Activated CD8-positive, alpha-beta memory T cell treated with anti-CD3 and anti-CD28 coated beads, Interleukin-2, amount 50 U/mL, for 24 hours (primary cell): ENCODE data around the gene MYOG.

Source experiments
- DNase-seq: peaks from one replicate; pipeline ENCODE4 v3.0.0-alpha.2; 2020; ENCODE audit errors: extremely low read depth

MYOG gene

DNA sequence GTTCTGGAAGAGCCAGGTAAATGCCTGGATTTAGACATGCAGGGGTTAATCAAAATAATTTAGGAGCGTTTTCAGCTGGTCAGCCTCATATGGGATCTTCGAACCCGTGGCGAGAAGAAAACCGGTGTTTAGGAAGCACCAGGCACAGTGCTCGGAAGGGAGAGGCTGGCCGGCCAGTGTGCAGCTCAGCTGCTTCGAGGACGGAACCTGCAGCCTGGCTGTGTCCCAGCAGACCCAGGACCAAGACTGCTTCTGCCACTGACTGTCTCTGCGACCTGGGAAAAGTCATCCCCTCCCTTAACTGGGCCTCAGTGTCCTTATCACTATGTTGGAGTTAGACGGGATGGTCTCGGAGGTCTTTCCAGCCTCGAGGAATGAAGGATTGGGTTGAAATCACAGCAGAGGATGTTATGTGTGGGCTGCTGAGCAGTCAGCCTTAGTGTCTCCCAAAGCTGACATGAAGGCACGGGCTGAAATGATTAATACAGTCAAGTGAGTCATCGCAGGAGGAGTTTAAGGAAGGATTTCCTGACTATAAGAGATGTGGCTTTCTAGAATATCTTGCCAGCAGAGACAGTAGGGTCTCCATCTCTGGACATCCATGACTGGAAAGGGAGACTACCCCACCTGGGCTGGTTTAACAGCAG is 38.7 kb downstream of the MYOG start:
- DNase-seq, result no peak

DNA sequence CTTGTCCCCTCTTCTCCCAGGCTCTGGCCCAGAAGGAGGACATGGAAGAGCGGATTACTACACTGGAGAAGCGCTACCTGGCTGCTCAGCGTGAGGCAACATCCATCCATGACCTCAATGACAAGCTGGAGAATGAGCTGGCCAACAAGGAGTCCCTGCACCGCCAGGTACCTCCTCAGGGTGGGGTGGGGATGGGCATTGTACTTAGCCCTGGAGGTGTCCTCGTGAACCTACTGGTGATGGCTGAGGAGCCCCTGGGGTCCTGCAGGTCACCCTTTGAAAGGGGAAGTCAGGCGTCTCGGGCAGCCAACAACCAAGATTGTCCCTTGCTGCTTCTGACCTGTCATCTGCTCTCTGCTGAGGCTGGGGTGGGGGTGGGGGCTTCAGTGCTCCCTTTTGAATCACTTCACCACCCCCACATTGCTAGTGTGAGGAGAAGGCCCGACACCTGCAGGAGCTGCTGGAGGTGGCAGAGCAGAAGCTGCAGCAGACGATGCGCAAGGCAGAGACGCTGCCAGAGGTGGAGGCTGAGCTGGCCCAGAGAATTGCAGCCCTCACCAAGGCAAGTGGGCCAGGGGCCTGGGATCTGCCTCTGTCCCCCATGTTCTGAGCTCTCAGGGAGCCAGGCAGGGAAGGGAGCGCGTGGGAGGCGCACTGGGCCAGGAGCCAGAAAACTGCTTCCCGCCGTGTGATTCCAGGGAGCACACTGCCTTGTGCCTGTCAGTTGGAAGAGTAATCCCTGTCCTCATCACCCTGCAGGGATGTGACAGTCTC is 39.8 kb downstream of the MYOG start:
- no peak for DNase-seq

DNA sequence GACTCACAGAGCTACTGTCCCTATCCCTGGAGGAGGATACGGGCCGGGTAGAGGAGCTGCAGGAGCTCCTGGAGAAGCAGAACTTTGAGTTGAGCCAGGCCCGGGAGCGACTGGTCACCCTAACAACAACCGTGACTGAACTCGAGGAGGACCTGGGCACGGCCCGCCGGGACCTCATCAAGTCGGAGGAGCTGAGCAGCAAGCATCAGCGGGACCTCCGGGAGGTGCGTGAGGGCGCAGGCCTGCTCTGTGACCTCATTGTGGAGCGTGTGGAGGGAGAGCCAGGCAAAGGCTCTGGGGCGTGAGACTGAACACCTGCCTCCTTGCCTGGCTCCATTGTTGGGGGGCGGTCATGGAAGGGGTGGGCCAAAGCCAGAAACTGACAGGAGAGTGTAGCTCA is 40.5 kb downstream of the MYOG start:
- no peak for DNase-seq

DNA sequence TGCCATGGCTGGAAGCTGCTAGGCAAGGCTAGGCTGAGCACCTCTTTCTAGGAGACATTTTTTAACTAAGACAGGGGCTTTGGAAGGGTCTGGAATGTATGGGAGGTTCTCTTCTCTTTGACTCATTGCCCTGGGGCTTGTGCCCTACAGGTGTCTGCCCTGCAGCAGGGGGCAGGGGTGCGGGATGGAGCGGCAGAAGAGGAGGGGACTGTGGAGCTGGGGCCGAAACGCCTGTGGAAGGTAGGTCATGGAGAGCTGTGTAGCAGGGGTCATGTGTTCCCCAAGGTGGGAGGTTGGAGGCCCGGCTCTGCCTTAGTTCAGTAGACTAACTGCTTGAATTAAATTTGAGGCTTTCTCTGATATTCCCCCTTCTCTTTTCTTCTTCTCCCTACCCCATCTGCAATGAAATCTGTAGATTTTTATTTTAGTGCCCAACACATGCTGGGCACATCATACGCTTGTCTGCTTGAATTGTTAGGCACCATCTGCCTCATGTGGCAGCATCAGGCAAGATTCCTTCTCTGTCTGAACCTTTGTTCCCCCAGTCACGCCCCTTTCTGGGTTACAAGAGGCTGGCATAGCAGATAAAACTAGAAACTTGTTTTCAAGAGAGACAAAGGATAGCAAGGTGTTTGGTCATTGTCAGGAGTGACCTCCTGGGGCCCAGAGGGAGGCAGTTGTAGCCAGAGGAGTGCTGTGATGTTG is 41.1 kb downstream of the MYOG start:
- no peak for DNase-seq

DNA sequence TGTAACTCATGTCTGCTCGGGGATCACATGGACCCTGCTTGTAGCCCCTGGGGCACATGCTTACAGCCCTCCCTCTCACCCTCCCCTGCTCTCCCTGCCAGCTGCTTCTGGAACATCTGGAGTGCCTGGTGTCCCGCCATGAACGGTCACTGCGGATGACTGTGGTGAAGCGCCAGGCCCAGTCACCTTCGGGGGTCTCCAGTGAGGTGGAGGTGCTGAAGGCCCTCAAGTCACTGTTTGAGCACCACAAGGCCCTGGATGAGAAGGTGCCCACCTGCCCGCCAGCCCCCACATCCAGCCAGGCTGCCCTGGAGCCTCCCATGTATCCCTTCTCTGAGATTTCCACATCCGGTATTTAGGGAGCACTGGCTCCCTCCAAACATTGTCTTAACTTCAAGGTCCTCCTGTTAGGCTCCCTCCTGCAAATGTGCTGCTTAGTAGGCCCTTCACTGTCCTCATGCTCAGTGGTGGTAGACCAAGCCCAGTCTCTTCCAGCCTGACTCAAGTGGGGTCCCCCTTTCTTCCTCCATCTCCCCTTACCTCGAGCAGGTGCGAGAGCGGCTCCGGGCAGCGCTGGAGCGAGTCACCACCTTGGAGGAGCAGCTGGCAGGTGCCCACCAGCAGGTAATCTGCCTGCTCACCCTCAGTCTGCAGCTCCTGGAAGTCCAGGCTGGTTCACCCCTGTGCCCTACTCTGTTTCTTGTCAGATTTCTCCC is 41.8 kb downstream of the MYOG start:
- no peak for DNase-seq

DNA sequence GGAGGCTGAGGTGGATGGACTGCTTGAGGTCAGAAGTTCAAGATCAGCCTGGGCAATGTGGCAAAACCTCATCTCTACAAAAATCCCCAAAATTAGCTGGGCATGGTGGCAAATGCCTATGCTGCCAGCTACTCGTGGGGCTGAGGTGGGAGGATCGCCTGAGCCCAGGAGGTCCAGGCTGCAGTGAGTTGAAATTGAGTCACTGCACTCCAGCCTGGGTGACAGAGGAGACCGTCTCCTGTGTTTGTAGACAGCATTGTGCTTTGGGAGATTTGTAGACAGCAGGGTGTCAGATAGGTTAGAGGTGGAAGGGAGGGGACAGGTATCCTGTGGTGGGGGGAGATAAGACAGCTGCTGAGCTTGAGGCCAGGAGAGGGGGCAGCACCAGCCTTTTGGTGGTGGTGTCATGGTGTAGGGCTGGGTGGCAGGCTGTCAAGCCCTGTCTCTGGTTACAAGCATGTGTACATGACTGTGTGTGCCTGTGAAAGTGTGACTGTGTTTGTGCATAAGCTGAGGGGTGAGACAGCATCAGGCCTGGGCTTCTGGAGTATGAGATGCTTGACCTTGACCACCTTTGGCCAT is 44.4 kb downstream of the MYOG start:
- DNase-seq, result no peak

DNA sequence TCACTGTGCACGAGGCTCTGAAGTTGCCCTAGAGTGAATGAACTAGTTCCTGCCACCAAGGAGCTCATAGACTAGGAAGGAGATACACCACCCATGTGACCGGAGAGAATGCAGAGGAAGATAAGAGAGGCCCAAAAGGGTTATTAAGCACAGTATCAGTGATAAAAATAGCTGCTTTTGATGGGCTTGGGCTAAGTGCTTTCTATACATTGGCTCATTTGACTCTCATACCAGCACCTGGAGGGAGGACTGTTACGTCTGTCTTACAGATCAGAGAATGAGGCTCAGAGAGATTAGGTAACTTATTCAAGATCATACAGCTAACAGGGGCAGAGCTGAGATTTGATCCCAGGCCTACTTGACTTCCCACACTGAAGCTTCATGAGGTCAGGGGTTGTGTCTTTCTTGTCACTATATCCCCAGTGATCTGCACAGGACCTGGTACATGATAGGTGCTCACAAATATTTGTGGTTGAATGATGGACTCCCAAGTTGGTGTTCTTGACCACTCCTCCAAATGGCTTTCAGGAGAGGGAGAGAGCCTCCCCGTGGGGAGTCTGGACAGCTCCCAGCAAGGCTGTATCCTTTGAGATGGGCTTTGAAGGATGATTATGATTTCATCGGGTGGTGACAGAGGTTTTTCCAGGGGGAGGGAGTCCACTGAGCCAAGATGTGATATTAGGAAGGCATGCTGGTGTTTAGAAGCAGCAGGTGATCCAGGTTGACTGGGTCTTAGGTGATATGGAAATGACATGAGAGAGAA is 45.1 kb downstream of the MYOG start:
- no peak for DNase-seq

DNA sequence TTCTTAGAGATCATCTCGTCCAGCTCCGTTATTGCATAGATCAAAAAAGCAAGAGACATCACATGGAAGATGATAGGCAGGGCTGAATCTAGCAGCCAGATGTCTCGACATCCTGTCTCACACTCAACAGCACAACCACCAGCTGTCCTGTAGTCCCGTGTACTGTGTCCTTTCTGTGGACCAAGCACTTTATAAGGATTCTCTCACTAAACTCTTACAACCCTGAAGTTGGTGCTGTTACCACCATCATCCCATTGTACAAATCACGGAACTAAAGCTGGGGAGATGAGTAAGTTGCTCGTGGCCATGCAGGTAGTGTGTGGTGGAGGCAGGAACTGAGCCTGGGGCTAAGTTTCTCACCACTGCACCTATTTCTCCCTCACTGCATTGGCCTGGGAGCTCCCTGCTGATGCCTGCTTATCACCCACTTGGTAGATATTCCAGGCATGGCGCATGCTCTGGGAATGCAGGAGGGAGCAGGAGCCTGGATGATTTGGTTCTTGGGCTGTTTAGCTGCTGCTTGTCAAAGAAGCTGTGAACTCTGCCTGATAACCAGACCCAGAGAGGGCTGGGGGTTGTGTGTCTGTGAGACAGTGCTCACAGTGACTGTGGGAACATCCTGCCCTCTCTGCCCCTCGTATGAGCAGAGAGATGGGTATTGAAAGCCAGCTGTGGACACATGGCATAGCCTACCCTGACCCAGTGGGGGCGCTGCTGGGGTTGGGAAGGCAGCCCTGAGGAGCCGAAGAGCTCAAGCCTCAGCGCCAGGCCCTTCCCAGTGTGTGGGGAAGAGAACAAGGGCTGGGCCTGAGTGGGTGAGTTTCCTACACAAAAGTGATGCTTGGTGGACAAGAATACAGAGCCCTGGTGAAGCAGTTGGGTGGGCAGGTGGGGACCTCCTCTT is 46.0 kb downstream of the MYOG start:
- DNase-seq, result no peak

DNA sequence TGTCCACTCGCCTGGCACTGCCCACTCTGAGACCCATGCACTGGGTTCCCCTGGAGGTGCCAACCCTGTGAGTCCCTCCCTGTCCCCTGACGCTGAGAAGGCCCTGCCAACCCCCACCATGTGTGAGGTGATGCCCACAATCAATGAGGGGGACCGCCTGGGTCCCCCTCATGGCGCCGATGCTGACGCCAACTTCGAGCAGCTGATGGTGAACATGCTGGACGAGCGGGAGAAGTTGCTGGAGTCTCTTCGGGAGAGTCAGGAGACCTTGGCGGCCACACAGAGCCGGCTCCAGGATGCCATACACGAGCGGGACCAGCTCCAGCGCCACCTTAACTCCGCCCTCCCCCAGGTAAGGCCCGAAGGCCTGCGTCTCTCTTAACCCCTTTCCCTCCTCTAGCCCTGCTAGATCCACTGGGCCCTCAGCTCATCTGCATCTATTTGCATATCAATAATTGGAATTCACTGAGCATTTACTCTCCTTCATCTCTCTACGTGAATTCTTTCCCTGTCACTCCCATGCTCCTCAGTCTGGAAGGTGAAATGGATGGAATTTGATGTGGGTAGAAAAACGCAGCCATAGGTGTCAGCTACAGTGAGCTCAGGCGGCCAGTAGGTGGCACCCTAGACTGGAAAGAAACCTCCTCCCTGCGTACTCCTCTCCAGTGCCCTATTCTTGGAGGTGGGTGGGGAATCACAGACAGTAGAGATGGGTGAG is 46.8 kb downstream of the MYOG start:
- DNase-seq, result peak; percentile 15

DNA sequence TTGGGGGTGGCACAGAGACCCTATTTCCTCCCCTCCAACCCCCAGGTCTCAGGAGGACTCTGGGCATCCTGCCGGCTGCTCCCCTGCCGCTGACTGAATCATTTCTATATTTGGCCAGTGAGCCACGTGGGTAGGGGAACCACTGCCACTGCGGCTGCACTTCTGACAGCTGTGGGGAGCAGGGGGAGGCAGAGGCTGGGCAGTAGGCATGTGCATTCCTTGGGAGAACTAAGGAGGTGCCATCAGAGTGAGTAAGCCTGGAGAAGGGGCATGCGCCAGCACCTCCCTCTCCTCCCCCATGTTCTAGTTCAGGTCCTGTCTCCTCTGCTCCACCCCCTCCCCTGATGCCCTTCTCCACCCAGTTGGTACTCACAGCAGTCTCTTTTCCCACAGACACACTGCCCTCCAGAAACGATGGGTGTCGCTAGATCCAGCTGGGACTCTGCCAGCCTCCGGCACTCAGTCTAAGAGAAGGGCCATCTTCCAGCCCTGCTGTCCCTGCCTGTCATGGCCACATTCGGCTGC is 47.5 kb downstream of the MYOG start:
- DNase-seq, result no peak

DNA sequence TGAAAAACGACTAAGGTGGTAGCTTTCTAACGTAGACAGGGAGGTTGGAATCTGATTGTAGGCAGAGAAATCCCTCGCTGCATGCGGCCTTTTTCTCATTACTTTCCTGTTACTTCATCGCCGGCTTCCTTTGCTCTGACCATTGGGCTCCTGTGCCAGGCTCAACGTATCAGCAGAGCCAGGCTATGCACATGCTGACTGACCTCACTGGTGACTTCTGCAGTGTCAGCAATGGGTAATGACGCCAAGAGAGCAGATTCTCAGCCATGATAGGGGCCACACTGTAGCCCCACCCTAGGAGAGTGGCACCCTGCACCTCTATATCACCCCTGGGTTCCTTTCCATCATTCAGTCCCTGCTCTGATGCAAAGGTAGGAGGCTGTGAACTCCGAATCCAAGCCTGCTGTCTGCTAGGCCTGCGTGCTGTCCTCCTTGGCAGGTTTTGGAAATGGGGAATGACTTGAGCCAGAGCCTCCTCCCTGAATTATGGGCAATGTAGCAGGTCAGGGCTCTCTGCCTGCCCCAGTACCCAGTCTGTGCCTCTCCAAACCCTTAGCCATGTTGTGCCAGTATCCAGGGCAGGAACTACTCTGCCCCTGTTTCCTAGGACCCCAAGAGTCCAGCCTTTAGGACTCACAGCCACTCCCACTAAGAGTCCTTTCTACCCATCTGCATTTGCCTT is 48.2 kb downstream of the MYOG start:
- no peak for DNase-seq

DNA sequence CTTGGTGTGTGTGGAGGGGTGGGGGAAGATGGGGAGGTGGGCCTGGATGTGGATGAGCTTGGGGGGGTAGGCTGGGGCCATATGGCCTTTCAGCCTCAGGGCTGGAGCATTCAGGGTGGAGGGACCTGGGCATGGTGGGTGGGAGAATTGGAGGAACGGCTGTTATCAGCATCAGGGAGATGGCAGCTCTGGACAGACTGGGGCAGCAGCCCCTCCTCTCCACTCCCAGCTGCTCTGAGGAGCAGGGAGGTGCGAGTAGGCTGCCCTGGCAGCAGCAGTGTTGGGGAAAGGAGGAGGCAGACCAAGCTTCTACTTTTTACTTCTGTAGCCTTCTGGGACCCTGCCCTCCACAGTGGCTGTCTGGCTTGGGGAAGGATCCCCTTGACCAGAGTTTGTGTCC is 49.3 kb downstream of the MYOG start:
- no peak for DNase-seq

DNA sequence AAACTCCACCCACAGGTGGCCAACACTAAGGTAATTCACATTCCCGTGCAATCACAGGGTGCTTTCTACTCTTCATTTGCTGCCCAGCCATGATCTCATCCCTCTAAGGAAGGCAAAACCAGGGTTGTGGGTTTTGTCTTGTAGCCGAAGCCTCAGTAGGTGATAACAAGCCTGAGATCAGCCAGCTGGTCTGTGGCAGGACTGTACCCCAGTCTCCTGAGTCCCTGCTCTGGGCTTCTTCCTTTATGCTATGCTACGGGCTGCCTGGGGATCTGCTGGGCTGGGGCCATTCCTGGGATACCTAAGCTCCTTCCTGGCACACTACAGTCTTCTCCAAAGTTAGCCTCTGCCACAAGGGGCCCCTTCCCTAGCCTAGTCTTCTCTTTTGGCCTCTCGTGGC is 49.7 kb downstream of the MYOG start:
- no peak for DNase-seq

DNA sequence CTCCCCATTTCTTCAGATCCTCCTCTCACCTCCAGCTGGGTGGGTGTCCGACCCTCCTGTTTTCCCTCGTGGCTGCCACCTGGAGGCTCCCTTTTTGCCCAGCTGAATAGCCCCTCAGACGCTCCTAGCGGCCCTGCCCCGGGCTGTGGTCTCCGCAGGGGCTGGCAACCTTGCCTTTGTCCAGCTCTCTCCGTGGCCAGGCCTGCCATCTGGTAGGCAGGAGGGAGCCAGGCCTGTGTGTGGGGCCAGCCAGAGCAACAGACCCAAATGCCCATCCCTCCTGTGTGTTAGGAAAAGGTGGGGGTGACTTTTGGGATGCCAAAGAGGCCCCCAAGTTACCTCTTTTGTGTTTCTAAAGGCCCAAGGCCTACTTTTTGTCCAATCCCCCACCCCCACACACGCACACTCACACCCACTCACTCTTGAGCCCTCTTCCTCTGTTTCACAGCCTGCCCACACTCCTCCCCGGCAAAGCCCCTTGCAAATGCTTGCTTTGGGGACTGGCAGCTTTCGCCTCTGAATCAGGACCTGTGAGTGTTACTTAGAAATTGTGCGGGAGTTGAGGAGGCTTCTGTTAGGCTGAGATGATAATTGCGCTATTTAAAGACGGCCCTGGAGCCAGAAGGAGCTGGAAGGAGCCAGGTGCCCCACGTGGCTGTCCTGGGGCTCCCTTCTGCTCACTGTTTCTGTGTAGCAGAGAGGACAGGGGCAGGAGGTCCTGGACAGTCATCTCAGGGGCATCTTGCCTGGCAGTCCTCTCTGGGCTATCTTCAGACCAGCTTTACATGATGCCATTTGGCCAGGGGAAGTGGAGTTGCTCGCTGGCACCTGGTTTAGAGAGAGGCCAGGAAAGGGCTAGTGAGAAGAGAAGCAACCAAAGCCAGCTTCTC is 50.5 kb downstream of the MYOG start:
- no peak for DNase-seq

DNA sequence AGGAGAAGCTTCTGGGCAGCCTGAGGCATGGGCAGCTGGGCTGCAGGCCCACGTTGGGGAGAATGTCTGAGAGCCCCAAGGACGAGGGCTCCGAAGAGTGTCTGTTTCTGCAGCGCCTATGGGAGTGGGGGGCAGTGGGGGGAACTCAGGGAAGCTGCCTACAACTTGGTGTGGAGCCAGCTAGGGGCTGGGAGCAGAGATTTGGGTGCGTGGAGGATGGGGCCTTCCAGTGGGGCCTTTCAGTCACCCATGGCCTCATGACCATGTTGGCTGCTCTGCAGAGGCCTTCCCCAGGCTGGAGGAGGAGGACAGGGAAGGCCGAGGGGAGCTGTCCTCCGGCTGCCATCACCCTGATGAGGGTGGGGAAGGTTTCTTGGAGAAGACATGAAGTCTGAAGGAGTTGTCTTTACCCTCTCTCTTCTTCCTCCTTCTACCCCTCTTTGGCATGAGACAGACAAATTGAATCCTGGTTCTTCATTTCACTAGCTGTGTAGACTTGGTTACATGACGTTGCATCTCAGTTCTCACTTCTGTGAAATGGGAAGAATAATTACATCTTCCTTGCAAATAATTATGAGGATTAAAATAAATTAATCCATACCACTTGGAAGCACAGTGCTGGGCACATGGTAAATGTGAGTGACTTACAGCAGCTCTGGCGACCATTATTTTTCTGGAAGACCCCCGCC is 51.2 kb downstream of the MYOG start:
- no peak for DNase-seq

DNA sequence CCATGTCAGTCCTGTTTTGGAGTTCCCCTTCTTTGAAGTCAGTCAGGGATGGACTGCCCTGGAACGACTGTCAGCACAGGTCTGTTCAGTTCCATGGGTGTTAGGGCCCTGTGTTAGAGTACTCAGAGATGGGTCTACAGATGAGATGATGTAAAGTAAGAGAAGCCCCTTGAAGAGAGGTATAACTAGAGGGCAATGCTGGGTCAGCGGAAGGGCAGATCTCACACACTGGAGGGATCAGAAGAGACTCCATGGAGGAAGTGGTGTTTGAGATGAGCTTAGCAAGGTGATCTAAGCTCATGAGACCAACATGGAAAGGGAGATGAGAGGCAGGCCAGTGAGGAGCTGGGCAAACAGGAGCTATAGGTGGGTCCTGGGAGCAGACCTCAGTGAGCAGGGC is 51.9 kb downstream of the MYOG start:
- no peak for DNase-seq

DNA sequence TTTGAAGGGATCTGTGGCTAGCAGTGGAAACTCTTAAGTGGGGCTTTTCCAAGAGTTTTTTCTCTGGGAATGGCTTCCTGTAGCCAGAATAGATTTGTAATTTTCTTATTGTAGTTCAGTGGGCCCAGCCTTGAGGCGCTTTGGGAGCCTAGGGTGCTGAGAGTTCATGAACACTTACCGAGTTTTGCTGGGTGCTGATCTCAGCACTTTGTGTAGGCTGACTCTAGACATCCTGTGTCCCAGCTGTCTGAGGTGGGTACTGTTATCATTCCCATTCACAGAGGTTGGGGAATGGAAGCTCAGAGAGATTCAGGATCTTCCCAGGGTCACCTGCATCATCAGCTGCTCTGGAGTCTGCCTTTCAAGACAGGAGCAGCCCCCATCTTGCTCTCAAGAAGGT is 52.5 kb downstream of the MYOG start:
- DNase-seq, result no peak
